Bronchial epithelial cell (primary cell): ENCODE data around the gene SRGAP3. TPM values are rescaled to one million over a fixed set of nuclear protein-coding genes. Genes with fewer than 3 reads are reported as not detected.

Experiments used
- DNase-seq: peaks from one replicate; pipeline ENCODE4 v3.0.0-alpha.2; 2010; ENCODE audit warnings: low read depth
- FAIRE-seq: peaks from 2 replicates; lab custom pipeline; 2011; peaks lifted over from hg19 to GRCh38; lab: Jason Lieb, UNC
- H3K27me3 ChIP-seq: 2 replicates; pipeline ENCODE4 v1.5.1; 2011; ENCODE audit warnings: low read length; ENCODE audit not compliant: control insufficient read depth, insufficient read depth
- H3K36me3 ChIP-seq: 2 replicates; pipeline ENCODE4 v1.5.1; 2011; ENCODE audit warnings: low read length; ENCODE audit not compliant: control insufficient read depth, insufficient read depth
- H3K4me3 ChIP-seq: 2 replicates; pipeline ENCODE4 v1.5.1; 2011; ENCODE audit warnings: mild to moderate bottlenecking, low read depth, low read length, control low read depth
- total RNA-seq: library from RNA; depleted of rRNA; stranded (reverse); fragments of >200 nt; gene quantifications from 2 replicates; pipeline ENCODE4 v1.2.1, GENCODE V29; 2014
- TF ChIP-seq, protein P1 (sequence below): IDR thresholded peaks from 2 replicates; pipeline ENCODE4 v1.5.1; 2011; ENCODE audit warnings: mild to moderate bottlenecking, moderate library complexity, low read length, control low read depth, inconsistent platforms; ENCODE audit not compliant: insufficient read depth, severe bottlenecking

The SRGAP3 gene
- total RNA-seq, 1 donor from 2014 or later, result 30.5 TPM

GRCh38 chr3:9075762-9076161 lies 173.7 kb downstream of the SRGAP3 start:
- Histone ChIP-seq H3K4me3 (no peak overlapping the region), H3K36me3 (peaks cover 11% of the 10 kb centered on the region), H3K27me3 (no peaks in the 10 kb centered on the region)
- FAIRE-seq (no peak), DNase-seq (no peak)
- TF ChIP-seq, protein P1, sequence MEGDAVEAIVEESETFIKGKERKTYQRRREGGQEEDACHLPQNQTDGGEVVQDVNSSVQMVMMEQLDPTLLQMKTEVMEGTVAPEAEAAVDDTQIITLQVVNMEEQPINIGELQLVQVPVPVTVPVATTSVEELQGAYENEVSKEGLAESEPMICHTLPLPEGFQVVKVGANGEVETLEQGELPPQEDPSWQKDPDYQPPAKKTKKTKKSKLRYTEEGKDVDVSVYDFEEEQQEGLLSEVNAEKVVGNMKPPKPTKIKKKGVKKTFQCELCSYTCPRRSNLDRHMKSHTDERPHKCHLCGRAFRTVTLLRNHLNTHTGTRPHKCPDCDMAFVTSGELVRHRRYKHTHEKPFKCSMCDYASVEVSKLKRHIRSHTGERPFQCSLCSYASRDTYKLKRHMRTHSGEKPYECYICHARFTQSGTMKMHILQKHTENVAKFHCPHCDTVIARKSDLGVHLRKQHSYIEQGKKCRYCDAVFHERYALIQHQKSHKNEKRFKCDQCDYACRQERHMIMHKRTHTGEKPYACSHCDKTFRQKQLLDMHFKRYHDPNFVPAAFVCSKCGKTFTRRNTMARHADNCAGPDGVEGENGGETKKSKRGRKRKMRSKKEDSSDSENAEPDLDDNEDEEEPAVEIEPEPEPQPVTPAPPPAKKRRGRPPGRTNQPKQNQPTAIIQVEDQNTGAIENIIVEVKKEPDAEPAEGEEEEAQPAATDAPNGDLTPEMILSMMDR, result no peak

DNA sequence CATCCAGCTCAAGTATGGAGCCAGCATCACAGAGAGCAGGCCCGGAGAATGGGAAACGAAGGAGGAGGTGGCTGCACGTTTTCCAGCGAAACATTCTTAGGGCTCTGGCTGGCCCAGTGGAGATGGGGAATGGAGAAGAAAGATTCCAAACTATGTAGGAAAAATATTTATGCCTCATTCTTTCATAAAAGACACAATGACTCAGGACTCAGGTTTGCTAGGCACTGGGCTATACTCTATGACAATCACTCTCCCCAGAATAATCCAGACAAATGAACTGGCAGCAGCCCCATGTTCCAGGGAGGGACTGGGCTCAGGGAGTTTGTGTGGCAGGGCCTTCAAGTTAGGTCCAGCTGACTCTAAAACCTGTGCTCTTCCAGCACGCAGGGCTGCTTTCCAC lies 175.4 kb downstream of the SRGAP3 start:
- H3K27me3 ChIP-seq, result no peaks in the 10 kb centered on the region
- peak; percentile 33 for DNase-seq
- TF ChIP-seq, protein P1, result no peak
- no peak overlapping the region for H3K4me3 ChIP-seq
- no peak for FAIRE-seq
- peaks cover 13% of the 10 kb centered on the region for H3K36me3 ChIP-seq

GRCh38 chr3:9072667-9073009 lies 176.8 kb downstream of the SRGAP3 start:
- H3K36me3 ChIP-seq, result peaks cover 13% of the 10 kb centered on the region
- FAIRE-seq, result peak; percentile 79

GRCh38 chr3:9071936-9072666 lies 177.3 kb downstream of the SRGAP3 start:
- DNase-seq (peak; percentile 4), FAIRE-seq (no peak)
- H3K36me3 ChIP-seq, result peaks cover 12% of the 10 kb centered on the region
- no peak overlapping the region for H3K4me3 ChIP-seq
- H3K27me3 ChIP-seq, result no peaks in the 10 kb centered on the region
- TF ChIP-seq, protein P1, result no peak

More at GRCh38 chr3:9072667-9073009, 176.8 kb downstream of the SRGAP3 start:
- DNase-seq, result no peak
- no peaks in the 10 kb centered on the region for H3K27me3 ChIP-seq
- TF ChIP-seq, protein P1, result no peak
- no peak overlapping the region for H3K4me3 ChIP-seq

DNA sequence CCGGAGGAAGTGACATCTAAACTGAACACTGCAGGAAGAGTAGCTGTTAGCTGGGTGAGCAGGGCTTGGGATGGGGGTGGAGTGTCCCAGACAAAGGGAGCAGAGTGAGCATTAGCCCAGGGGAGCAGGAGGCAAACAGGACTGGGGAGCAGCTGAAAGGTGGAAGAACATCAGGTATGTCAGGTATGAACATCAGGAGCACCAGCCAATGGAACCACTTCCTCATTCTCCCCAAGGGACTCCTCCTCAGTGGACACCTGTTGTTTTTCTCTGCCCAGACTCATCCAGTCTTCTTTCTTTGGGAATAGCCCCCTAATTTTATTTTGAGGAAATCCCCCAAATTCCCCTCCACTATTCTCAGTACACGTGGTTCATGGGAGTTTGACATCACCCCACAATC lies 178.5 kb downstream of the SRGAP3 start:
- Histone ChIP-seq H3K27me3 (no peaks in the 10 kb centered on the region), H3K4me3 (no peak overlapping the region), H3K36me3 (peaks cover 10% of the 10 kb centered on the region)
- DNase-seq (no peak), FAIRE-seq (no peak)
- TF ChIP-seq, protein P1, result no peak

DNA sequence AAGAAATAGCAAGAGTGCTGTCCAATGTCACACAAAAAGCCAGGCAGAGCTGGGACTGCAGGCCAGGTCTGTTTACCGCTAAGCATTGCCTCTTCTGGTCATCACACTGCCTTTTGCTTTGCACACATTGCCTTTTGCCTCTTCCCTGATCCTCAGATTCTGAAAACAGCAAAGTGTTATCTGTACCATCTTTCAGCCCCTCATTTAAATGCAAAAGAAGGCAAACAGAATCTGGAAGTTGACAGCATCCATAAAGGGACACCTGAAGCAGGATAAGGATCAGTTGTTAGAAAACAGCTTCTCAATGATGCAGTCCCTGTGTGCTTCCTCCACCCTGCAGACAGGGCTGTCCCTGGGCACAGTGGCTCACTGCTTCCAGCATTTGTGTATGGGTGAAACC lies 179.5 kb downstream of the SRGAP3 start:
- DNase-seq, result no peak
- no peaks in the 10 kb centered on the region for H3K27me3 ChIP-seq
- H3K4me3 ChIP-seq, result no peak overlapping the region
- TF ChIP-seq, protein P1, result no peak
- H3K36me3 ChIP-seq, result peaks cover 10% of the 10 kb centered on the region
- FAIRE-seq, result peak; percentile 72
